NCI-H2081 treated with DMSO at 0.1 percent for 48 hours (cell line): ENCODE measurements around the gene HOXB8.

Experiments used
- DNase-seq: peaks from one replicate; lab custom pipeline; 2025; lab: John Stamatoyannopoulos, UW

HOXB8 gene

GRCh38 chr17:48615047-48615962 is at the start of gene HOXB8:
HOXB8 (minus strand) TSS chr17:48615292; CDS start chr17:48614704, 588 bp downstream.
- DNase-seq = no peak

DNA sequence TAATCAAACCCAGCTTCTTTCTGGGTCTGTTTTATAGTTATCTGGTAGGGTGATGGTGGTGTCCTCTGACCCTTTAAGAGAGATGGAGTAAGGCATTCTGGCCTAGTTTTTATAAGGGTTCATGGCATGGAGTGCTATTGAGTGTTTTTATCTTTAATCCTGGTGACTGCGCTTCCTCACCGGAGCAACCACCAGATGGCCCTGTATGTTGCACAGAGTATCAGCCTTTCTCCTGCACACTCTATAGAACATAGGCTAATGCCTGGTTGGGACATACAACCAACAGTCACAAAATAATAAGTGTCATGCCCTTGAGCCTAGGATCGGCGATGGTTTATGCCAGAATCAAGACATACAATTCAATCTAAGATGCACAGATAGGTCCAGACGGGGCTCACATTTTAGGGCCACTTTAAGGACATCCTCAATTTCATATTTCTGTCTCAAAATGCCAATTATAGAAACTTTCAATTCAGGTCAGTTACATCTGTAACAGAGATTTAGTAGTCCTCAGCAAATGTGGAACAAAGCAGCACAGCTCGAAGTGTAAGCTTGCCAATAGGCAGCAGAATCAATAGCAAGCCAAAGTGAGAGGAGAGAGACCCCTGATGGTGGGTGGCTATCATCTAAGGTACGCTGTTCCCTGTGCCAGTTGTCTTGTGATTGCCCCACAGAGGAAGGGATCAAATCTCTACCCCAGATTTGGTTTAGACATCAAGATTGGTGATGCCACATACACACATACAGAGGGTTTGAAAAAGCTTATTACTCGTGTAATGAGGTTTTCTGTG is 48.2 kb upstream of the HOXB8 start:
- DNase-seq = no peak

DNA sequence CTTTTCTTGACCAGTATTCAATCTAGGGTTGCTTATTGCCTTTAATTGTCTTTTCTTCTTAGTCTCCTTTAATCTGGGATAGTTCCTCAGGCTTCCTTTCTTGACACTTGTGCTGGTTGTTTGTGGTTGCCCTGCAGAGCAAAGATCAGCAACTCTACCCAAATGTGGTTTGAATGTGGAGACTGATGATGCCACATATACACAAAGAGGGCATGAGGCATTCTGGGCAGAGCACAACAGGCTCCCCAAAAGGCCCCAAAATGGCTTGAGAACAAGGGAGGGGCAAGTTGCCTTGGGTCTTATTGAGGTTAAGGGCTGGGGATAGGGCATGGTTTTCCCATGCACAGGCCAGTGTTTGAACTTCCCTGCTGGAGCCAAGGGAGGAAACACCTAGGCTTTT is 40.8 kb upstream of the HOXB8 start:
- DNase-seq = no peak

DNA sequence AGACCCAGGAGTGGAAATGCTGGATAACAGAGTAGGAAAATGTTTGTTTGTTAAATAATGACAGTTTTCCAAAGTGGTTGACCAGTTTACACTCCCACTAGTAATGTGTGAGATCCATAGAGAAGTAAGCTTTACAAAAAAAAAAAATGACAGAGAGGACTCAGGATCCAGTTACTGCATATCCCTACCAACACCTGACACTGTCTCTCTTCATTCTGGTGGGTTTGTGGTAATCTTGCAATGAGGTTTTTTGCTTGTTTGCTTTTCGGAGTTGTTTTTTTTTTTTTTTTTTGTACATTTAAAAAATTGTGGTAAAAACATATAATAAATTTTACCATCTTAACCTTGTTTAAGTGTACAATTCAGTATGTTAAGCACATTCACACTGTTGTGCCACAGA is 34.6 kb upstream of the HOXB8 start:
- no peak for DNase-seq

DNA sequence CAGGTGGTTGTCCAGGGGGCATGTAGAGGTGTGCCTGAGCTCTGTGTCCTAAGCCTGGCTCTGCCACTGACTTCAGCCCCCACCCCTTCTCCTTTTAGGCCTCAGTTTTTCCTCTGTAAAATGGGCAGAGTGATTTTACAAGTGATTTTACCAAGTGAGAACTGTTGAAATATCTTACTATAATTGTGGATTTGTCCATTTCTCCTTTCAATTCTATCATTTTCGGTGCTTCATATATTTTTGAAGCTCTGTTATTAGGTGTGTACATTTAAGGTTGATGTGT is 32.8 kb upstream of the HOXB8 start:
- DNase-seq = no peak

GRCh38 chr17:48647103-48647962 is 32.2 kb upstream of the HOXB8 start:
- no peak for DNase-seq

- no peak for DNase-seq
Measured at GRCh38 chr17:48646183-48647102, 31.4 kb upstream of the HOXB8 start.

- DNase-seq = no peak
Measured at GRCh38 chr17:48645639-48646182, 30.6 kb upstream of the HOXB8 start.

- no peak for DNase-seq
Measured at GRCh38 chr17:48644910-48645557, 29.9 kb upstream of the HOXB8 start.

DNA sequence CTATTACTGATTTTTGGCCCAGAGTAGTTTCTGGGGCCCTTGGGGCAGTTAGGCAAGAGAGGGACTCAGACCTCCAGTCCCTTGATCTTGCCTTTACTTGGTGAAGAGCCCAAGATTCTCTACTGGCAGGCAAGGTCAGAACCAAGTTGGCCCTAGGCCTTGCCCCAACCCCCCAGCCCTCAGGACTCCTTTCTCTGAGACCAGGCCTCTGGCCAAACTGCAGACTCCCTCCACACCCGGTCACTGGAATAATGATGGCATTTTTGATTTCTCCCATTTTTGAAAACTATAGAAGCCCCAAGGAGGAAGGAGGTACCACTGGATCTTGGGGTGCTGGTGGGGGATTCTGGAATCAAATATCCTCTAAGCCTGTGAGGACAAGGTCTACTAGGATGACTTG is 29.1 kb upstream of the HOXB8 start:
- DNase-seq = no peak

- no peak for DNase-seq
Measured at GRCh38 chr17:48643697-48644012, 28.6 kb upstream of the HOXB8 start.

- DNase-seq = no peak
Measured at GRCh38 chr17:48642843-48643696, 28.0 kb upstream of the HOXB8 start.

- no peak for DNase-seq
Measured at GRCh38 chr17:48642059-48642842, 27.2 kb upstream of the HOXB8 start.

- DNase-seq = no peak
Measured at GRCh38 chr17:48641541-48642058, 26.5 kb upstream of the HOXB8 start.

GRCh38 chr17:48640858-48641180 is 25.7 kb upstream of the HOXB8 start:
- DNase-seq = no peak

- DNase-seq = no peak
Measured at GRCh38 chr17:48639982-48640857, 25.1 kb upstream of the HOXB8 start.

DNA sequence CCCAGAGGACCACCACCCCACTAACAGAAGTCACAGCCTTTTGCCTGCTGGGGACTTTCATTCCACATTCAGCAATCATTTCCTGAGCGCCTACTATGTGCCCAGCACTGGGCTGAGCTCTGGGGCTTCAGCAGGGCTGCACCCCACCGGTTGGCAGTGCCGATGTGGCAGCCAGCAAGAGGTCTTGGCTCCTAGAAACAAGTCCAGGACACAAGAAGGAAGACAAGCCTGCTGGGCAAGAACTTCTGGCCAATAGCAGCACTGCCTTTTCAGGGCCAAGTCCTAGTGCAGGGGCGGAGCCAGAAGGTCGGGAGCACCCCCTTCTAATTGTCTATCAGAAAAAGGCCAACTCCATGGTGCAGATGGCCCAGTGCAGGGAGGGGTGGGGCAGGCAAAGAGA is 24.0 kb upstream of the HOXB8 start:
- DNase-seq = no peak
